Lung (tissue), 12 donors: ENCODE measurements around the gene TRIM42. TPM values are rescaled to one million over a fixed set of nuclear protein-coding genes. Genes with fewer than 3 reads are reported as not detected.

ENCODE experiments used
- ATAC-seq: fragments of 200-7000 bp; cut with Tn5 transposase; one replicate; pipeline ENCODE4 v1.9.1; 2020; ENCODE audit warnings: moderate number of reproducible peaks; ENCODE audit not compliant: insufficient read depth, low FRiP score
- DNase-seq, 3 donors: peaks; one replicate each; pipeline ENCODE4 v3.0.0-alpha.2; 2013 to 2017
- H3K27ac ChIP-seq, 2 donors: one replicate each; pipeline ENCODE4 v1.5.1; 2013; ENCODE audit warnings: mild to moderate bottlenecking in 2 of 2, moderate library complexity in 2 of 2, control low read depth in 1 of 2, inconsistent platforms in 1 of 2, low read depth in 1 of 2, low read length in 1 of 2
- H3K27me3 ChIP-seq, 3 donors: one replicate each; pipeline ENCODE4 v1.5.1; 2013; ENCODE audit warnings: low read length in 2 of 3; ENCODE audit not compliant: control insufficient read depth in 3 of 3, insufficient read depth in 3 of 3
- H3K36me3 ChIP-seq, 4 donors: one replicate each; pipeline ENCODE4 v1.5.1; 2013; ENCODE audit warnings: low read length in 4 of 4, mild to moderate bottlenecking in 1 of 4, moderate library complexity in 1 of 4; ENCODE audit not compliant: control insufficient read depth in 4 of 4, insufficient read depth in 4 of 4
- H3K4me1 ChIP-seq, 5 donors: one replicate each; pipeline ENCODE4 v1.5.1; 2013; ENCODE audit warnings: low read length in 5 of 5, mild to moderate bottlenecking in 2 of 5, moderate library complexity in 1 of 5; ENCODE audit not compliant: control insufficient read depth in 5 of 5, insufficient read depth in 5 of 5
- H3K4me3 ChIP-seq: one replicate; pipeline ENCODE4 v1.5.1; 2013; ENCODE audit warnings: mild to moderate bottlenecking, control low read depth, moderate library complexity
- H3K9ac ChIP-seq, 2 donors: one replicate each; pipeline ENCODE4 v1.5.1; 2013; ENCODE audit warnings: low read length in 2 of 2, control low read depth in 1 of 2; ENCODE audit not compliant: insufficient read depth in 1 of 2
- H3K9me3 ChIP-seq, 4 donors: one replicate each; pipeline ENCODE4 v1.5.1; 2013; ENCODE audit warnings: low read length in 3 of 4, mild to moderate bottlenecking in 1 of 4, moderate library complexity in 1 of 4; ENCODE audit not compliant: control insufficient read depth in 4 of 4, insufficient read depth in 3 of 4
- CTCF ChIP-seq: IDR thresholded peaks from 2 replicates; pipeline ENCODE4 v1.5.1; 2012; ENCODE audit warnings: mild to moderate bottlenecking; ENCODE audit errors: control extremely low read depth, extremely low read depth
- WGBS, 2 donors: extraction: QIAGEN DNeasy Blood & Tissue Kit; methylation state at CpG; one replicate each; pipeline ENCODE4 v1.1.7; 2013; 5-methylcytosine and 5-hydroxymethylcytosine counted together
- polyA plus RNA-seq, 2 donors: library from polyadenylated mRNA; stranded (reverse); fragments of 200-250 nt; gene quantifications; one replicate each; pipeline ENCODE4 v1.2.1, GENCODE V29; 2013
- total RNA-seq, 2 donors: library from RNA; depleted of rRNA in 1 of 2; stranded (reverse); fragments of >200 nt in 1 of 2; gene quantifications; one replicate each; pipeline ENCODE4 v1.2.1, GENCODE V29; 2014 to 2021
- donor health status: control.
- donor health status: control.
- donor health status: Bipolar disorder and iron deficiency.
- donor health status: healthy.
- donor health status: DM: yes; HTN: yes; CAD: no.

The TRIM42 gene
- total and polyA plus RNA-seq, 4 donors: not detected

DNA sequence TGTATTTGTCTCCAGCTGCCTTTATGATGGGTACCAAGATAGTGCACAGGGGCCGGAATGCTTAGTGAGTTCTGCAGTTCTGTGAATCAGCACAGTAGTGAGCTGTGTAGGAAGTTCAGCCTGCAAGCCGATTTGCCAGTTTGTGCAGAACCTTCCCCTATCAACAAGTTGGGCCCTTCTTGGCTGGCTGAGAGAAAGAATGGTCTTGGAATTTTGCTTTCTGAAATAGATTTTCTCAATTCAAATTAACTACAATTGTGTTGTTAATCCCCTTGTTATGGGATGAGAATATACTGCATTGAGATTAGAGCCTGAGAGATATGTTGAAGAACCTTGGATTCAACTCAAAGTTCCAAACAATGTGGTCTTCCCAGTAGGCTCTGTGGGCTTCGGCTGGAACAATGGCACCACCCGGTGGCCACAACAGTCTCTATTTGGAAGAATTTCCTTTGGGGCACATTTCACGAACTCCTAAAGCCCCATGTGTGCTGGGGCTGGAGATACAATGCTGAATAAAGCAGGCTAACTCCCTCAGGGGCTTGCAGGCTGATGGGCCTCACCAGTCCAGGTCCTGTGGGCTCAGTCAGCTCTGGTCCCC is 59.1 kb downstream of the TRIM42 start:
- 51 to 52% methylated on average over 5 of the region's 5 CpGs for WGBS, 2 donors
- ATAC-seq (peak; percentile 62), DNase-seq (peak; percentile 18 to 54 (median 33))
- no peak for TF ChIP-seq CTCF
- H3K4me3 ChIP-seq: no peak overlapping the region
- no peaks in the 10 kb centered on the region for H3K9me3 ChIP-seq
- H3K27me3 ChIP-seq: no peaks in the 10 kb centered on the region
- H3K27ac ChIP-seq: no peak overlapping the region
- H3K4me1 ChIP-seq: no peaks in the 10 kb centered on the region
- no peaks in the 10 kb centered on the region for H3K36me3 ChIP-seq
- H3K9ac ChIP-seq: no peak overlapping the region

DNA sequence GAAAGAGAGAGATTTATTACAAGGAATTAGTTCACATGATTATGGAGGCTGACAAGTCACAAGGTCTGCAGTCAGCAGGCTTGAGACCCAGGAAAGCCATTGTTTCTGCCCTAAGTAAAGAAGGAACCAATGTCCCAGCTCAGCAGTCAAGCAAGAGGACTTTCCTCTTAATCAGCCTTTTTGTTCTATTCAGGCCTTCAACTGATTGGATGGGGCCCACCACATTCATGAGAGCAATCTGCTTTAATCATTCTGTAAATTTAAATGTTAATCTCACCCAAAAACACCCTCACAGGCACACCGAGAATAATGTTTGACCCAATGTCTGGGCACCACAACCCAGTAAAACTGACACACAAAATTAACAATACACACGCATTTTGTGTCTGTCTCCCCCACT is 64.3 kb downstream of the TRIM42 start:
- Histone ChIP-seq H3K9ac (no peak overlapping the region), H3K27ac (no peak overlapping the region), H3K27me3 (no peaks in the 10 kb centered on the region), H3K4me3 (no peak overlapping the region), H3K9me3 (no peaks in the 10 kb centered on the region), H3K4me1 (no peaks in the 10 kb centered on the region), H3K36me3 (no peaks in the 10 kb centered on the region)
- 92 to 93% methylated on average over 2 of the region's 2 CpGs for WGBS, 2 donors
- no peak for TF ChIP-seq CTCF
- DNase-seq (no peak), ATAC-seq (no peak)

DNA sequence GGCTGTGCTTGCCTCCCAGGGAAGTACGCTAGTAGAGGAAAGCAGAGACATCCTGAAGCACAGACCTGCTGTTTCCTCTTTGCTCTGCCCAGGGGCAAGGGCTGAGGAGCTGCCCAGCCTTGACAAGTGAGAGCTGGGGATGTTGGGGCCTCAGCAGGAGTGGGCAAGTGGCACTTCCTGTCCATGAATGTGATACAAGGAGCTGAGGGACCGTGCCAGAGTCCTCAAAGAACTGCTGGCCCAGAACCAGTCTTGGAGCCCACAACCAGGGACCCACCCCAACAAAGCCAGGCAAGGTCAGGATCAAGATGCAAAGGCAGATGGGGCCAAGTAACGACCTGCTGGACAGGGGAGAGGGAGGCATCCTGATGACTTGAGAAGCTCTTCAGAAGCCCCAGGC is 70.3 kb downstream of the TRIM42 start:
- Histone ChIP-seq H3K9me3 (no peaks in the 10 kb centered on the region), H3K9ac (no peak overlapping the region), H3K27me3 (no peaks in the 10 kb centered on the region), H3K4me1 (no peaks in the 10 kb centered on the region), H3K36me3 (no peaks in the 10 kb centered on the region), H3K4me3 (no peak overlapping the region), H3K27ac (no peak overlapping the region)
- DNase-seq: no peak
- 45 to 52% methylated on average over 3 of the region's 3 CpGs for WGBS, 2 donors
- ATAC-seq: no peak
- no peak for TF ChIP-seq CTCF

DNA sequence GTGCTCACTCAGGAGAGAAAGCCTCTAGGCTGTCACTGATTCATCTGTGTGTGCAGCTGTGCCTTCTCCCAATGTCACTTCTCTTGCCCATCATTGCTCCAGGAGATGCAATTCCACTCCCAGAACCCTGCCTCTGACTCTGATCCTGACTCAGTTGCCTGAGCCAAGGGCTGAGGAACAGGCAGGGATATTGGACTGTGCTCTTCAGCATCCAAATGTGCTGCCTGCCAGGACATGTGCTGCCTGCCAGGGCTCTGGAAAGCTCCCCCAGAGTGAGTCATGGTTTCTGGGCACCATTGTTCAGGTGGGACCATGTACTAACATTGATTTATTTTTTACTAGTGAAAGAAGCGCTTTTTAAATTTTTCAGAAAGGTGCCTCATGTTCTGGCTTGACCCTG is 71.0 kb downstream of the TRIM42 start:
- Histone ChIP-seq H3K9ac (no peak overlapping the region), H3K27ac (no peak overlapping the region), H3K27me3 (no peaks in the 10 kb centered on the region), H3K36me3 (no peaks in the 10 kb centered on the region), H3K4me1 (no peaks in the 10 kb centered on the region), H3K4me3 (no peak overlapping the region), H3K9me3 (no peaks in the 10 kb centered on the region)
- no peak for TF ChIP-seq CTCF
- ATAC-seq (no peak), DNase-seq (no peak)
- WGBS, 2 donors: 91 to 97% methylated on average over 1 of the region's 1 CpG
